Islet precursor cell (in vitro differentiated cells): ENCODE data around the gene GOSR1.
"Not testable (repeated sequence)": the region's sequence is repeated elsewhere in the genome, so short reads cannot be mapped to it uniquely, and the experiment has no call there.

ENCODE experiments used
- DNase-seq: peaks from one replicate; pipeline ENCODE4 v3.0.0-alpha.2; 2018

The GOSR1 gene

DNA sequence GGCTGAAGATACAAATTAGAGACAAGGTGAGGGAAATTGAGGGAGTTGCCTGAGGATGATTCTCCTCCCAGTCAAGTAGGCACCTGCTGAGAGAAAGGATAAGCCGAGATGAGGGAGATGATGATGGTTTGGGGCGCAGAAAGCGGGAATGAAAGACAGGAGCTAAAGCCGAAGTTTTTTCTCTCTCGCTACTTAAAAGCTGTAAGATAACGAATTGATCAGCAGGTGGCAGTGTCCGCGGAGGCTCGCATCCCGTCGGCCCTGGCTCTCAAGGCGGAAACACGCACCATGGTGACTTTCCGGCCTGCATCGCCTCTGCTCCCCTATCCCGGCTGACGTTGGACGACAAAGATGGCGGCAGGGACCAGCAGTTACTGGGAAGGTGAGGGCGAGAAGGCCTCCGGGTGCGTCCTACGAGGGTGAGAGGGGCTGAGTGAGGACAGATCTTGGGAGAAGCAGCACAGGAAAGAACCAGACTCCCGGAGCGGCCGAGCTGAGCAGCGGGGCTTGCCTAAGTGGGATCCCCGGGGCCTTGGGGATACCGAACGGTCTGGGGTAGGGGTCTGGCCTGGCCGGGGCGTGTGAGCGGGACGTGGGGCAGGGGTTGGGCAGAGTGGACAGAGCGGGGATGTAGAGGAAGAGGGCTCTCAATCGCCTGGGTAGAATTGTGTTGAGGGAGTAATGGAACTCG lies at the start of gene GOSR1:
TSS of gene GOSR1 (plus strand) at position 326 of the 691 bp plus-strand sequence. CDS start at position 352, 26 bp downstream.
- DNase-seq, result peak; percentile 98

DNA sequence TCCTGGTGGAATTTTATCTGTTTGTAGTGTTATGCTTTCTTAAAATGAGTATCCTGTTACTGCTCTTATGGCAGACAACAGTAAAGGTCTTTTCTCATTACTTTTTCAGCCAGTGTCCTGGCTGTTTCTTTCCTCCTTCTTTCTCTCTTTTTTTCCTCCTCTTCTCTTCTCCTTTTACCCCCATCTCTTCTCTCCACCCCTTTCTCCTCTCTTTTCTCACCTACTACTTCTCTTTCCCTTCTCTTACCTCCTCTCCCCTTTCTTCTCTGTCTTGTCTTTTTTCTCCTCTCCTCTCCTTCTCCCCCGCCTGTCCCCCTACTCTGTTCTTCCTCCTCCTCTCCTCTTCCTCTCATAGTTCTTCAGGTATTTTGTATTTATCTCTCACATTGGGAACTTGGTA lies 49.6 kb upstream of the GOSR1 start:
- no peak for DNase-seq

DNA sequence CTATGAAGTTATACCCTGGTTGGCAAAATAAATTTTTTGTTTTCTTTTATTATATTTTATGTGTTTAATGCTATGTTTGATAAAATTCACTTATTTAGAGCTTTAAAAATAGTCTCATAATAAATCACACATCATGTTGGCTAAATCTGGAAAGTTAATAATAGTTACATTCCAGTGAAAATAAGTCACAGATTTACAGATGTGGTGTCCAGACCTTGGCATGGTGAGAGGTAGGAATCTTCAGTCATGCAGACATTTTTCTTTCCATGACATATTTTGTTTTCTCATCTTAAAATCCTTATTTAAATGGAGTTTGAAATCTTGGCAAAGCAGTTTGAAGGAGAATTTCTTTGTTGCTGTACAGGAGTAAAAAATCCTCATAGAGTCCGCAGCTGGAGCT lies 48.1 kb upstream of the GOSR1 start:
- DNase-seq, result no peak

DNA sequence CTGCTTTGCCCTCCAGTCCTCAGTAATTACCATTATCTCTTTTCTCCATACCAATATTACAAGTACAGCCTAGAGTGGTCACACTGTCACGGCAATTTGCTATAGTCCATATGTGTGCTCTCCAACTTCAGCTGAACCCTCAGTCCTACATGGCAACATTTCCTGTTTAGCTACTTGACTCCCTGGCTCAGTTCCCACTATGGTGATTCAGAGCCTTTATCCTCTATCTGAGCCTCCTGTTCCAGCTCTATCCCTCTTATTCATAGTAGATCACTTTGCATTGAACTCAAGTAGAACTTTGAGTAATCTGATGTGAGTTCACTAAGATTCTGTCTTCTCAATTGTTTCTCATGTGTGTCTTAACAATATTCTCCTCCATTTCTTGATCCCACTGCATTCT lies 43.7 kb upstream of the GOSR1 start:
- no peak for DNase-seq

DNA sequence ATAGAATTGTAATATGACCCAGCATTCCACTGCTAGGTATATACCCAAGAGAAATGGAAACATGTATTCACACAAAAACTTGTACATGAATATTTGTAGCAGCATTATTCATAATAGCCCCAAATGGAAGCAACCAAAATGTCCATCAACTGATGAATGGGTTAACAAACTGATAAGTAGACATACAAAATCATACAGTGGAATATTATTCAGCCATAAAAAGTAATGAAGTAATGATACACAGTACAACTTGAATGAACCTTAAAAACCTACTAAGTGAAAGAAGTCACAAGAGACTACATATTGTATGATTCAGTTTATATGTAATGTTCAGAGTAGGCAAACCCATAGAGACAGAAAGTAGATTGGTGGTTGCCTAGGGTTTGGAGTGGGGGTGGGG lies 40.5 kb upstream of the GOSR1 start:
- DNase-seq, result no peak

DNA sequence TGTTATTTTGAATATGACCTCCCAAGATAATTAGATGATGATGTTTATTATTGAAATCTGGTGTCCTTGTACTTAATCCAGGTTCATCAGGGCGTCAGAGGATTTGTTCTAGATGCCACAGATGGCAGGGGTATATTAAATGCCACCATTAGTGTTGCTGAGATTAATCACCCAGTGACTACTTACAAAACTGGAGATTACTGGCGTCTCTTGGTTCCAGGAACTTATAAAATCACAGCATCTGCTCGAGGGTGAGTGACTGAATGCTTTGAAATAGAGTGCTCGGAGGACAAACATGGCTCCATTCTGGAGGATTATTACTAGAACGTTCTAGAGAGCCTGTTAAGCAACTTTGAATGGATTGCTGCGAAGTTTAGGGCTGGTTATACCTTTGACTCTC lies 33.5 kb upstream of the GOSR1 start:
- no peak for DNase-seq

DNA sequence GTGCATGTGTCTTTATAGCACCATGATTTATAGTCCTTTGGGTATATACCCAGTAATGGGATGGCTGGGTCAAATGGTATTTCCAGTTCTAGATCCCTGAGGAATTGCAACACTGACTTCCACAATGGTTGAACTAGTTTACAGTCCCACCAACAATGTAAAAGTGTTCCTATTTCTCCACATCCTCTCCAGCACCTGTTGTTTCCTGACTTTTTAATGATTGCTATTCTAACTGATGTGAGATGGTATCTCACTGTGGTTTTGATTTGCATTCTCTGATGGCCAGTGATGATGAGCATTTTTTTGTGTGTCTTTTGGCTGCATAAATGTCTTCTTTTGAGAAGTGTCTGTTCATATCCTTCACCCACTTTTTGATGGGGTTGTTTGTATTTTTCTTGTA lies 30.6 kb upstream of the GOSR1 start:
- not testable (repeated sequence) for DNase-seq

DNA sequence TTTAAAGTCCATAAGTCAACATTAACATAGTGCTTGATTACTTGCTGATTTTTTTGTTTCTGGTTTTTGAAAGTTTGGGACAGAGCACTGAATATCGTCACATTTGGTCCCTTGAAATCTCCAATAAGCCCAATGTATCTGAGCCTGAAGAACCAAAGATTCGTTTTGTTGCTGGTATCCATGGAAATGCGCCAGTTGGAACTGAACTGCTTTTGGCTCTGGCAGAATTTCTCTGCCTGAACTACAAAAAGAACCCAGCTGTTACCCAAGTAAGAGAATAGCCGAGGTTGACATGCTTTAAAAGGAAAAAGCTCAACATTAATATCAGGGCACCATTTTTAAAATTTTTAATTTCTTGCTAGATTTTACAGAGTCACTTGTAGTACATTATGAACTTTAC lies 27.7 kb upstream of the GOSR1 start:
- DNase-seq, result no peak

DNA sequence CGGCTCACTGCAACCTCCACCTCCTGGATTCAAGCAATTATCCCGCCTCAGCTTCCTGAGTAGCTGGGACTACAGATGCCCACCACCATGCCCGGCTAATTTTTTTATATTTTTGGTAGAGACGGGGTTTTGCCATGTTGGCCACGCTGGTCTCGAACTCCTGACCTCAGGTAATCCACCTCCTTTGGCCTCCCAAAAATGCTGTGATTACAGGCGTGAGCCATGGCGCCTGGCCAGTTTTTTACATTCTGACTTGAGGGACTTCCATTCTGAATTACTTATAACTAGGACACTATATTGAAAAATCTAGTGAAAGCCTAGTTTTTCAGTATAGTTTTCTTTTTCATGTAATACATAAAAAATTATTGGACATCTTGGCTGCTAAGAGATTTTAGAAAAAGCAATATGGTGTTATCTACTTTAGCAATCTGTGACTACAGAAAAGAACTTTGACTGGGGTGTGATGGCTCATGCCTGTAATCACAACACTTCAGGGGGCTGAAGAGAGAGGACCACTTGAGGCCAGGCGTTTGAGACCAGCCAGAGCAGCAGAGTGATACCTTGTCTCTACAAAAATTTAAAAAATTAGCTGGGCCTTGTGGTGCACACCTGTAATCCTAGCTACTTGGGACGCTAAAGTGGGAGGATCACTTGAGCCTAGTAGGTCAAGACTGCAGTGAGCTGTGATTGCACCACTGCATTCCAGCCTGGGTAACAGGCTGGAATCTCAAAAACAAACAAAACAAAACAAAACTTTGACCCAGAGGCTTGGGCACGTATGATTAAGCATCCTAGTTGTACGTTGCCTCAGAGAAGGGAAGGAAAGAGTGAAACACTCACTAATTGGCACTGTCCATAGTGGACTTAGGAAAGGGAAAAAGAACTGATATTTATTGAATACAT lies 26.8 kb upstream of the GOSR1 start:
- DNase-seq, result peak; percentile 57

DNA sequence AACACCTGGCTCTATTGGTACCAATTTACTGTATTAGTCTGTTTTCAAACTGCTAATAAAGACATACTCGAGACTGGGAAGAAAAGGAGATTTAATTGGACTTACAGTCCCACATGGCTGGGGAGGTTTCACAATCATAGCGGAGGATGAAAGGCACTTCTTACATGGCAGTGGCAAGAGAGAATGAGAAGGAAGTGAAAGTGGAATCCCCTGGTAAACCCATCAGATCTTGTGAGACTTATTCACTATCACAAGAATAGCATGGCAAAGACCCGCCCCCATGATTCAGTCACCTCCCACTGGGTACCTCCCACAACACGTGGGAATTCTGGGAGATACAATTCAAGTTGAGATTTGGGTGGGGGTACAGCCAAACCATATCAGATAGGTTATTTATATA lies 22.6 kb upstream of the GOSR1 start:
- DNase-seq, result no peak

DNA sequence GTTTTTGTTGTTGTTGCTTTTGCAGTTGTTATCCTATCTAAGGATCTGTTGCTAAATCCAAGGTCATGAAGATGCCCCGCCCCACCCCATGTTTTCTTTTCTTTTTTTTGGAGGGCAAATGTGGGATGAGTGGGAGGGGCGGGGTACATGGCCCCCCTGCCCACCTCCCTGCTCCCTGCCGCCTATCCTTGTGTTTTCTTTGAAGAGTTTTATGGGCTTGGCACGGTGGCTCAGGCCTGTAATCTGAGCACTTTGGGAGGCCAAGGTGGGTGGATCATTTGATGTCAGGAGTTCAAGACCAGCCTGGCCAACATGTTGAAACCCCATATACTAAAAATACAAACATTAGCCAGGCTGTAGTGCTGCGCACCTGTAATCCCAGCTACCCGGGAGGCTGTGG lies 18.8 kb upstream of the GOSR1 start:
- no peak for DNase-seq

DNA sequence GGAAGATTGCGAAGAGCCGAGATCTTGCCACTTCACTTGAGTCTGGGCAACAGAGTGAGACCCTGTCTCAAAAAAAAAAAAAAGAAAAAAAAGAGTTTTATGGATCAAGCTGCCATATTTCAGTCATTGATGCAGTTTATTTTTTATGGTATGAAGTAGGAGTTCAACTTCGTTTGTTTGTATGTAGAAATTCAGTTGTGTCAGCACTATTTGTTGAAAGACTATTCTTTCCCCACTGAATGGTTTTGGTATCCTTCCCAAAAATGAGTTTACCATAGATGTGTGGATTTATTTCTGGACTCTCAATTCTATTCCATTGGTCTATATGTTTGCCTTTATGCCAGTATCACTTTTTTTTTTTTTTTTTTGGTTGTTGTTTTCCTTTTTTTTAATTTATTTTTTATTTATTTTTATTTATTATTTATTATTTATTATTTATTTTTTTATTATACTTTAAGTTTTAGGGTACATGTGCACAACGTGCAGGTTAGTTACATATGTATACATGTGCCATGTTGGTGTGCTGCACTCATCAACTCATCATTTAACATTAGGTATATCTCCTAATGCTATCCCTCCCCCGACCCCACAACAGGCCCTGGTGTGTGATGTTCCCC lies 18.3 kb upstream of the GOSR1 start:
- DNase-seq, result not testable (repeated sequence)

DNA sequence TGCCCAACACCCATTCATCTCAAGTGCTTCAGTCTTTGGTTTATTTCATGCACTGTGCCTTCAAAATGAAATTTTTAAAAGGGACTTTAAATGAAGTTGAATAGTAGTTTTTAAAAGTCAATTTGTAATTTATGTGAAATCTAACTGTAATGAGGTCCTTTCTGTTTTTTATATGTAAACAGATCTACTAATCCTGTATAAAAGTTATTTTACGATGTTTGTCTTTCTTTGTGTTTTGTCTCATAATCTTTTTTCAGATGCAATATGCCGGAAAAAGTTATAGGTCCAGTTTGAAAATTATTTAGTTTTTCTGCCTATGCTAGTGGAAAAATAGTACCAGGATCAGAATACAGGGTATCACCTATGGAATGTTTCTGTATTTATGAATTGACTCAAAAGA lies 8.7 kb upstream of the GOSR1 start:
- no peak for DNase-seq

DNA sequence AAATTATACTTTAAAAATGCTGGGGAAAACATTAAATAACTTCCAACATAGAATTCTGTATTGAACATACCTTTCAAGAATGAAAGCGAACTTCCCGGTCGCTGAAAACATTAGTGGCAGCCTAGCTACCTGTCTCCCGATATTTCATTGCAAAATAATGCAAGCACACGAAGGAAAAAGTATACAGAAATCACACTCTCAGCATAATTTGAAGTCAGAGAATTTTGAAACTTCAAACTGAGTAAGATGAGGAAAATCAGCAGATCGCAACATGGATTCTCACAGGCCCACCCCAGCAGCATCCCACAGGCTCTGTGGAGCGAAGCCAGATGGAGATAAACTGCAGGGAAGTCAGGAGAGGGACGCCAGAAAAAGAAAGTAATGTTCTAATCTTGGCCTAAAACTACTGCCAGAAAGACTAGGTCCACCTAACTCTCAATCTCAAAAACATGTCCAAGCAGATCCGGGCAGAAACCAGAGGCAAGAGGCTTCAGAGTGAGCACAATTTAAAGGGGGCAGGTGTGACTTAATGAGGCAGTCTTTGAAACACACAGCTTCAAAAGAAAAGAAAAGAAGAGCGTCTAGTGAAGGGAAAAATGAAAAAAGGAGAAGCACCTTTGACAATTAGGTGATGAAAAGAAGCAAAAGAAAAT lies 4.8 kb upstream of the GOSR1 start:
- DNase-seq, result no peak

DNA sequence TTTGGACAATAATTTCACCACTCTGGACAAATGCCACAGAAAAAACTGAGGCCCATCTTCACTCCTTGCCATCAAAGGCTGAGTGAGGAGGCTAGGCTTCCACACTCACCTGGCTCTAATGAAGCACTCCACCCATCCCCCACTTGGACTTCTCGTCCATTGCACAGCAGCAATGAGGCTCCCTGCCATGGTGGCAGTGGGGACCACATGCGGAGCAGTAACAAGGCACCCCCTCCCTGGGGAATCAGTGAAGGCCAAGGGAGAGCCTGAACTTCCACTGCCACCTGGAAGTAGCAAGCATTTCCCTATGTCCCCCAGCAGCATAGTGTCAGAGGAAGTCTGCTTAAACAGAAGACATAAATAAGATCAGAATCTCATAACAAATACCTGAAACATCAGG lies 2.0 kb upstream of the GOSR1 start:
- no peak for DNase-seq

DNA sequence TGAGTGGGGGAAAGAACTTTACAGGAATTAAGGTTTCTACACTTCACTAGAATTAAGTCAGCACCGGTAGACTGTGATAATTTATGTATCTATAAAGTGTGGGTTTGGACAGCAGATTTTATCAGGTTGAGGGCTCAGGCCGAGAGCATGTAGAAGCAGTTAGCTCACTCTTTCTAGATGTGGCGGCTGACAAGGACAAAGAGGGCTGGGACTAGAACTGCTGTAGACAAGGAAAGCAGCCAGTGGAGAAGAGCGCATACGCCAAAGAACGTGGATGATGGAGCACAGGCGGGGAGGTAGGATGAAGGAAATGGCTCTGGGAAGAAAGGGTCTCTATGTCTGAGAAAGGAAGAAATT lies 504 bp upstream of the GOSR1 start:
- DNase-seq, result no peak

DNA sequence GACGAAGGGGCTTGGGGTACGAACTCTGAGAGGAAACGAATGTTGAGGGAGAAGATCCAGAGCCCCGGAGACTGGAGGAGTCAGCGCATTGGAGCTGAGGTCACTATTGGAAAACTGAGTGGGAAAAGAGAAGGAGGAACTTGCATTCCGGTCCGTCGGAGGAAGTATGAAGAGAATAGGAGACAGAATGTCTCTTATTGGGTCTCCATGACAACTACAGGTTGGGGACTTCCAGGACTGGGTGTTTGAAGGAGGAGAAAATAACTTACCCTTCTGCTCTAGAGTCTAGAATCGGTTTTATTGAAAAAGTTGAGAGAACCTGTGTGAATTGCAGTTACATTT lies 537 bp downstream of the GOSR1 start:
- DNase-seq, result no peak

DNA sequence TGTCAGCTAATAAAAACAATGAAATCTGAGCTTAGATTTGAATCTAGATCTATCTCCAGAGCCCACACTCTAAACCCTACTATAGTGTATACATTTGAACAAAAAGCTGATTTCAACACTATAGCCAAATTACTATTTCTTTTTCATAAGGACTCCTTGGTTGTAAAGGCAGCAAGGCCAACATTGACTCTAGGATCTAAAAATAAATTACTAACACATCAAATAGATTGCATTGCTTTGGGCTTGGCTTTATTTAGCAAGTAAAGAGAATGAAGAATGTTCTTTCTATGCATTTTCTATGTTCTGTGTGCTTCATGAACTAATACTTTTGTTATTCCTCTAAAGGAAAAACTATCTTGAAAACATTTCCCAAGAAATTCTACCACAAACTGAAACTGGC lies 5.3 kb downstream of the GOSR1 start:
- DNase-seq, result no peak

DNA sequence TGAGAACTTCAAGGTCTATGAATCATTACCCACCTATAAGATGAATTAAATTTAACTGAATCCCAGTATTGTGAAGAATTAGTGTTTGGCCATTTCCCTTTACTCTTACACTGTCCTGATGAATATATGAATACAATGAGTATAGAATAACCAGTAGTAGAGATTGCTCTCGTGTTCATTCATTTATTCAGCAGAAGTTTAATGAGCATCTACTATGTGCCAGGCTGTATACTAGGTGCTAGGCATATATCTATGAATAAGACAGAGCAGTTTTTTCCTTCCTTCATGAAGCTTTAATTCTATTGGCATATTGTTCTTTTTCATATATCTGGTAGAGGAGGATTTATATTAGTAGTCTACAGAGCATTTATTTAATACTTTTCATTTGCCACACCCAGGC lies 6.0 kb downstream of the GOSR1 start:
- no peak for DNase-seq

DNA sequence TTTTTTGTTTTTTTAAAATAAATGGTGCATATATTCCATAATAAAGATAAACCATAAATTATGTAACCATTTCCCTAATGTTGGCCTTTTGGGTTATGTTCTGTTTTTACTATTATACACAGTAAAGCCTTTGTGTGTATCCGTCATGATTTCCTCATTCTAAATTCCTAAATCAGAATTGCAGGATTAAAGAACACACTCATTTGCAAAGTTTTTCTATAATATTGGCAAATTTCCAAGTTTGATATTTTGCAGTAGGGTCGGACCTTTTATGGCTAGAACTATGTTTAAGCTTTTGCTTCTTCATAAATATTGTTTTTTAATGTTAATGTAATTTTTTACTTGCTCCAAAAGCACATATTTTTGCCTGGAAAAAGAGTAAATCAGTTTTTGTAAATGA lies 16.6 kb downstream of the GOSR1 start:
- DNase-seq, result no peak

DNA sequence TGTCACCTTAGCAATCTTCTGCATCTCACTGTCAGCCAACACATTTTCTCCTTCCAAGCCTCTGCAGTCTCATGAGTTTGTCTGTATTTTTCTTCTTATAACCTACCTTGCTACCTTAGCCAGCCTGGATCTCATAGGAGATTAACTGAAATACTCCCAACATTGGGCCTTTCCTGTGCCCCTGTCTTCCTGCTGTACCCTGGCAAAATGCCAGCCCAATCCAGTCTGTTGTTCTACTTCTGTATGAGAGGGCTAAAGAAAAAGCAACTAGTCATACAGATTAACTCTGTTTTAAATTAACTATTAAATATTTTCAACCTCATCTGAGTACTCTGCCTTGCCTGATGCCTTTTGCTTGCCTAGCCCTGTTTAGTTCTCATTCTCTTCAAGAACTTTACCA lies 18.4 kb downstream of the GOSR1 start:
- DNase-seq, result no peak

DNA sequence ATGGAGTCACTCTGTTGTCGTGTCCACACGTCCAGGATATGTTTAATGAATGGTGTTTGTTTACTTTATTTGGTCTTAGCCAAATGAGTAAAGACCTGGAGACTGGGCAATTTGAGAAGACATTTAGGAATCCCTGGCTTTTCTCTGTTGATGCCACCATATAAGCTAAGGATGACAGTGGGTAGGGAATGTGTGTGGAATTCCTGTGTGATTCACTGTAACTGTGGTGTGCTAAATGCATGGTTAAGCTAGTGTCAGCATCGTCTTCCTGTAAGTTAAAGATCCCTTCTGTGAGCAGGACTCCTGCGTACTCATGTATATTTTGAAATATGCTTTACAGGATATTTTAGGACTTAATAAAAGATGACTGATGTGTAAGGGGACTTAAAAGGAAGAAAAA lies 26.4 kb downstream of the GOSR1 start:
- no peak for DNase-seq

DNA sequence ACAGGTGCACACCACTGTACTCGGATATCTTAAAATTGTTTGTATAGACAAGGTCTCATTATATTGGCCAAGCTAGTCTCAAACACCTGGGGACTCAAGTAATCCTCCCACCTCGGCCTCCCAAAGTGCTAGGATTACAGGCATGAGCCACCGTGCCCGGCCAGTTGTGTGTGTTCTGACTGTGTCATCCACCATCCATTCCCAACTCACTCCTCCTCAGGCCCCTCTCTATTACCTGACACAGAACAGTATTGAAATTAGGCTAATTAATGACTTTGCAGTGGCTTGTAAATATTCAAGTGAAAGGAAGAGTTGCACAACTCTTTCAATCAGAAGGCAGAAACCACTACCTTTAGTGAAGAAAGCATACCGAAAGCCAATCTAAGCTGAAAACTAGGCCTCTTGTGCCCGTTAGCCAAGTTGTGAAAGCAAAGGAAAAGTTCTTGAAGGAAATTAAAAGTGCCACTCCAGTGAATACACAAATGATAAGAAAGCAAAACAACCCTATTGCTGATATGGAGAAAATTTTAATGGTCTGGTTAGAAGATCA lies 28.7 kb downstream of the GOSR1 start:
- DNase-seq, result no peak
